DMS153 treated with DMSO at 0.1 percent for 48 hours (cell line): ENCODE data around the gene PFN3.
"Not testable (repeated sequence)": the region's sequence is repeated elsewhere in the genome, so short reads cannot be mapped to it uniquely, and the experiment has no call there.

Source experiments
- DNase-seq: peaks from one replicate; lab custom pipeline; 2025; ENCODE audit not compliant: unreplicated experiment; lab: John Stamatoyannopoulos, UW

Gene PFN3

GRCh38 chr5:177396807-177397206 lies 3.7 kb downstream of the PFN3 start:
- no peak for DNase-seq

DNA sequence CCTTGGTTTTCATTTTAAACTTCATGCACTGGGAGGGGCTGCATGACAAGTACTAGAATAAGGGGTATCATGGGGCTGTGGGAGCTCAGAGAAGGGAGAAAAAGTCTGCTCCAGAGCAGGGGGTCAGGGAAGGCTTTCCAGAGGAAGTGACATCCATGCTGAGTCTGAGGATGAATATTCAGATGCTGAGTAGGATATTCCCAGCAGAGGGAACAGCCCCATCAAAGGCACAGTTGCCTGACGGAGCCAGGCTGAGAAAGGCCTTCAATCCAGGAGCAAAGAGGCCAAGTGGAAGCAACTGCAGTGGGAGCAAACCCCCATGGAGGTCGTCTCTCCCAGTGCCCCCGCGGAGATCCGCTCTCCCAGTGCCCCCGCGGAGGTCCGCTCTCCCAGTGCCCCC lies 4.4 kb downstream of the PFN3 start:
- DNase-seq = no peak

DNA sequence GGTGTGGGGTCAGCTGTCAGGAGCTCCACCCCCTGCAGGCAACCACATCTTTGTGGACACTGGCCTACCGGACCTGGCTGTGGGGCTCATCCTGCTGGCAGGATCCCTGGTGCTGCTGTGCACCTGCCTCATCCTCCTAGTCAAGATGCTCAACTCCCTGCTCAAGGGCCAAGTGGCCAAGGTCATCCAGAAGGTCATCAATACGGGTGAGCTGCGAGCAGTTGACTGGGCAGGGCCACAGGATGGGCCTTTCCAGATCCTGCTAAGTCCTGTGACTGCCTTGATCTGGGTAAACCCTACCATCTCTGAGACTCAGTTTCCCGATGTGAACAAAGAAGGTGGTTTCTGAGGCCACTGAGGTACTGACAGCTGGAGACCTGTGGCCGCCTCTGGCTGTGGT lies 6.5 kb downstream of the PFN3 start:
- no peak for DNase-seq

DNA sequence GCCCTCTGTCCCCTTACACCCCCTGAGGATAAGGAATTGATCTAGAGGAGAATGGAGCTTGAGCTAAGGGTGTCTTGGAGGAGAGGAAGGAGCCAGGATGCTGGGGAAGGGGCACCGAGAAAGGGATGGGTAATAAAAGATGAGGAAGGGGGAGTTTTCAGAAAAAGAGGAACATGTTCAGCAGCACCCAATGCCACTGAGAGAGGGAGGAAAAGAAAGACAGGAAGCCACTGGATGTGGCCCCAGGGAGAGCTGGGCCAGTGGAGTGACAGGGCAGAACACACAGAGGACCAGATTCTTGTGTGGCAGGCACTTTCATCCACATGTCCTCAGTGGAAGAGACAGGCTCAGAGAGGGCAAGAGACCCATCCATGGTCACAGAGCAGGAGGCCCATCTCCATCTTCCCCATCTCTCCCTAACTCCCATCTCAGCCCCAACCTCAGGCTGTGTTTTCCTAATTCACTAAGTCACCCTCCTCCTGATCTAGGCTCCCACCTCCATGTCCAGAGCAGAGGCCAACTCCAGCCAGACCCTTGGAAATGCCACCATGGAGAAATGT lies 7.2 kb downstream of the PFN3 start:
- DNase-seq = no peak

- no peak for DNase-seq
These were observed 7.7 kb downstream of the PFN3 start for GRCh38 chr5:177392765-177393164.

DNA sequence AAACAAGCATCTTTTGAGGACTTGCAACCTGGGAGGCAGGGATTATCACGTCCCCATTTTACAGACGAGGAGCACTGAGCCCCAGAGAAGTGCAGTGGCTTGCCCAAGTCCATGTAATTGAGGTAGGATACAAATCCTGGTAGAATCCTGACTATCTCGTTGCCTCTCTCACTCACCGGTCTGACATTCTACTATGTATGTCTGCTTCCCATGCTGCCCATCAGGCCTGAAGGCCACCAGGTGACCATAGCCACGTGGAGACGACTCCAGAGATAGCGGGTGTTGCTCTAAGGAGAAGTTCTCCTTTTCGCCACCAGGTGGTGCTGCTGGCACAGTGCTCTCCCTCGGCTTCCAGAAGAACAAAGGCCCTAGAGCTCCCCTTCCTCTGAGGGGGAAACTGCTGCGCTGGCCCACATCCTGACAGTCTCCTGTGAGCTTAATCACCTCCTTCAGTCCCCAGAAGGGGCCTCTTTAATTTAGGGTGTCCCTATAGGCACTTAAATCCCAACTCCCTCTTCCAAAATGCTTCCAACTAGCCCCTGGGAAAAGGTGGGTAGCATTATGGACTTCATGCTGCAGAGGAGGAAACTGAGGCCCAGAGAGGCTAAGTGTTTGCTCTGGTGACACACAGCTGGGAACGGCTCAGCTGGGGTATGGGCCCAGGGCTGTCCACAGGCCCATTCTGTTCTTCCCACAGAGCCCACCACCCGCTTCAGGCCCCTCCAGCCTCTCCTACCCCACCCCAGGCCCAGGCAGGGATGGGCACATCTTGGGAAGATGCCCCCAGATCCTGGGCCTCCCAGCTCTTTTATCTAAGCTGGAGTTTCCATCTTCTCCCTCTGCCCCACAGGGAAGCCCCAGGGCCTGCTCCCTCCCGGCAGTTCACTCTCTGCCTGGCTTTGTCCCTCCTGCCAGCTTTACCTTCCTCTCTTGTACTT lies 9.8 kb downstream of the PFN3 start:
- DNase-seq = peak; percentile 43

DNA sequence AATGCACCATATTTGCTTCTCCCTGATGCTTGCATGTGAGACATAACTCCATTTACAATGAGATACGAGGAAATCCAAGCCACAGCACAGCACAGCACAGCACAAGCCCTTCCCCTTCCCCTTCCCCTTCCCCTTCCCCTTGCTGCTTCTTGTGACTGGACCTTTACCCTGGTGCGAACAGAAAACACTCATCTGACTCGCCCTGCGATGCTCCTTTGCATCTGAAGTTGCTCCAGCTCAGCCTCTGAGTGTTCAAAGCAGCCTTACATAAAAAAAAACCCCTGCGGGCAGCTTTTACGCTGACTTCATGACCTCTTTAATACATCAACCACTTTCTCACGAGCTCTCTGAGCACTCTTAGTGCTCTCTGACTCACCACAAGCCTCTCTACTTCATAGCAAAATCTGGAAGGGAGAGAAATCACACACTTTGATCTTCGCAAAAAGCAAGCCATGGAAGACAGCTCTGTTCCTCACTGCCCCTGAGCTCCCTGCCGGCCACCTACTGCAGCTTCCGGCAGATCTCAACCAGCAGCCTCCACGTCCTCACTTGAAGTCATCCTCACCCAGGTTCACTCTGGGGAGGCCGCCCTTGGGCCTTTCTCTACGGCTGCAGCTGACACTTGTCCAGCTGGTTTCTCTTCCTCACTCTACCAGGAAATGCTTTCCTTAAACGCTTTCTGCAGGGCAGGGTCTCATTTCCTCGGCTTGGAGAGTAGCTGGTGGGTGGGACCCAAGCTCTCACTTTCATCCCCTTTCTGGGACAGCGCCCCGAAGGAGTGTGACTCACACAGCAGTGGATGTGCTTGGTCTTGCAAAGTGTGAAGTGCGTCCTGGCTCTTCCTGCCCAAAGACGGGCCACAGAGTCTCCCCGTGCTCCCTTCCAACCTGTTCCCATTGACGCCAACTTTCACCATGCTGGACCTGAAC lies 11.0 kb downstream of the PFN3 start:
- no peak for DNase-seq

- no peak for DNase-seq
These were observed 11.9 kb downstream of the PFN3 start for GRCh38 chr5:177388521-177389052.

GRCh38 chr5:177387405-177387804 lies 13.1 kb downstream of the PFN3 start:
- no peak for DNase-seq

DNA sequence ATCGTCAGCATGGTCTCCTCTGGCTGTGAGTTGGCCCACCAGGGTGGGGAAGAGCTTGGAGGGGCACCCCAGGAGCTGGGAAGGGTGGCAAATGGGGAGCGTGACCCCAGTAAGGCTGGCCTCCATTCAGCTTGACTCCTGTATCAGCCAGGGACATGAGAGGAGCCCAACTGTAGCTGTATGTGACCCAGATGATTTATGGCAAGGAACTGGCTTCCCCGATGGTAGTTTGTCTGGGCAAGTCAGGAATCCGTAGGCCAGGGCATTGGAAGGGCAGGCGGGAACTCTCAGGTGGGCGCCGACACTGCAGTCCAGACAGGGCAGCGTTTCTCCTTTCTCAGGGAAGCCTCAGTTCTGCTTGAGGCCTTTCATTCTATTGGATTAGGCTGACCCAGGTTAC lies 13.9 kb downstream of the PFN3 start:
- DNase-seq = no peak

- no peak for DNase-seq
These were observed 14.7 kb downstream of the PFN3 start for GRCh38 chr5:177385720-177386119.

DNA sequence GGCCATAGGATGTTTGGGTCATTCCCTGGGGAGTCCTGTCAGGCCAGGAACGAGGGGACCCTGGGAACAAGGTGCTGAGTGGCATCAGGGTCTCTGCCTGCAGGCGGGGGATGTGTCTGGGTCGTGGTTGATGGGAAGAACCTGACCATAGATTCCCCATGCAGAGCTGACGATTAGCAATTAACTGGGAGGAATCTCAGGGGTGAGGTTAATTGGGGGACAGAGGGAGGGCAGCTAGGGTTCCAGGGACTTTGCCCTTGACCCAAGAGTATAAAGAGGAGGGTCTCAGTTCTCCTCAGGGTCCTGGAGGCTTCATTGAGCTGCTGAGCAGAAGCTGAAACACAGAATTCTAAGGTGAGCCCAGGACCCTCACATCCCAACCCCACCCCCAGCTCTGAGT lies 16.3 kb downstream of the PFN3 start, which contains the start of gene SLC34A1:
TSS of gene SLC34A1 (plus strand) at position 301 of the 400 bp plus-strand sequence. CDS start 1,308 bp downstream, outside the sequence.
- no peak for DNase-seq

DNA sequence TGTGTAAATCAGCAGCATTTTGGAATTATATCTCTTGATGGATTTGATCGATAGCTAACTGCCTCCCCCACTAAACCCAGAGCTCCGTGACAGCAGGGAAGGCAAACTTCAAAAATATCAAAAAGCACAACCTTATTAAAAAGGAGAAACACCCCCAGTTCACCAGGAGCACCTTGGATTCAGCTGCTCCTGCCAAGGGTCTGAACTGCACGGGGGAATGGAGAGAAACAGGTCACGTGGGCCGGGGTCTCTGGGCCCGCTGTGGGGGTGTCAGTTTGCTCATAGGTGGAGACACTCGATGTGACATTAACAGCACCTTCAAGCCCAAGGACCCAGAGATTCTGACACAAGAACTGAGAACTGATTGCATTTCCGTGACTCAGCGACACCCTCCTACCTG lies 17.3 kb downstream of the PFN3 start:
- no peak for DNase-seq

- no peak for DNase-seq
These were observed 17.9 kb downstream of the PFN3 start for GRCh38 chr5:177382423-177383029.

GRCh38 chr5:177380805-177381126 lies 19.7 kb downstream of the PFN3 start:
- DNase-seq = no peak

DNA sequence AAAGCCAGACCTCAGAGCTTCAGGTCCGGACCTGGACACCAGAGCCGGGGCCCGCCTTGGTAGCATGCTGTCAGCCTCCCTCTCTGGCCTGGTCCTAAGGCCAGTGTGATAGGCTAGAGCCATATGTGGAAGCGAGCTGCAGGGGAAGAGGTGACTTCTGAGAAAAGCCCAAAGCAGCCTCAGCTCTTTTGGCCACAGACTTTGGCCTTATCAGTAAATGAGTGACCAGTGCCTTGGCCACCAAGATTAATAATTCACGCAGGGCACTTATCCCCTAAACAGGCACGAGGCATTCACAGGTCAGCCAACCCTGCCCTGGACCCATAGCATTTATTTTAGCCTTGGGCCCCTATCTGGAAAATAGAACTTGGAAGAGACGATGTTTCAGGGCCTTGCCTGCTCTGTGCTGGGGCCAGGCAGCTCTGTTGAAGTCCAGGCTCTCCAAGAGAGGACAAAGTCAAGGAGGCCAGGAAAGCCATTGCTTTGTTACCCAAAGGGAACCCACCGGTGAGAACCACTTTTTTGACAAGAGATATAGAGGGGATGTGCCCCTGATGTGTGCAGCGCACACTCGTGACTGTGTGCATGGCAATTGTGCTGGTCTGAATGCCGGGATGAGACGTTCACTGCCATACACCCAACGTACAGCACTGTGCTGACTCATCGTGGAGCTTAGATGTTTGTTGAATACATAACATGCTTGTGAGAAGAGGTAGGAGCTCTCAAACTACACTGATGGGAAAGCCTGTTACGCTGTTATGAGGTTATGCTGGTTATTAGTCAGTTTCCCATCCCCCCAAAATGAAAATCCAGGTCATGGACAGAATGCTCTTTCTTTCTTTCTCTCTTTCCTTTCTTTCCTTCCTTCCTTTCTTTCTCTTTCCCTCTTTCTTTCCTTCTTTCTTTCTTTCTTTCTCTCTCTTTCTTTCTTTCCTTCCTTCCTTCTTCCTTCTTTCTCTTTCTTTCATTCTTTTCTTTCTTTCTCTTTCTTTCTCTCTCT lies 21.3 kb downstream of the PFN3 start:
- DNase-seq = no peak

DNA sequence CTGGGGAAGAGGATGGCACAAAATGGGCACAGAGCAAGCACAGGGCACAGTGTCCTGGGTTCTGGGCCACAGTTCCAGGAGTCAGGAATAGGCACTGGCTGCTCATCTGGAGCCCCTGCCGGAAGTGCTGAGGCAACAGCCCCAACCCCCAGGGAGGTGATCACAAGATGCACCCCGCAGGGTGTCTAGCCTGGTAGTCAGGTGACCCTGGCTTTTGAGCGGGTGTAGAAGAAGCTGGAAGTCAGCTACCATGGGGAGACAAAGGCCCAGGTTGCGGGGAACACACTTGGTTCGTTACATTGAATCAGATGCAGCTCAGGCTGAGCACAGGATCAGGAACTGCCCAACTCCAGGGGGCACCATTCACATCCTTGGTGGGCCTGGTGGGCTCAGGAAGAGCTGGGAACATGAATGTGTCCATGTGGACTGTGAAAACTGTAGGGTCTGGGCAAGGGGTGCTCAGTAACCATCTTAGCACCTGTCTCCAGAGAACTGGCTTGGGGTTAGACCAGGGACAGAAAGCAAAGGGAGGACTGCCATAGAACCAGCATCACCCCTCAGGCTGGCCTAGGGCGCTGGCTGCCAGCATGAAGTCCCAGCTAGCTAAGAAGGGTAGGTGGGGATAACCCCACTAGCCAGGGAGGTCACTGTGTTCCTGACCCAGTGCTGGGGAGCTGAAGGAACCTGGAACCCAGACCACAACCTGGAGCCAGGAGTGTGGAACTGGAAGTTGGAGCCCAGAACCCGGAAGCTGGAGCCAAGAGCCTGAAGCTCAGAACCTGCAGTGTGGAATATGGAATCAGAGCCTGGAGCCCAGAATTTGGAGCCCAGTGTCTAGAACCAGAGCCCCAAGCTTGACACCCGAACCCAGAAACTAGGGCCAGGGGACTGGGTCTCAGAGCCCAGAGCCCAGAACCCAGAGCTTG lies 22.3 kb downstream of the PFN3 start:
- no peak for DNase-seq

- DNase-seq = no peak
These were observed 24.4 kb downstream of the PFN3 start for GRCh38 chr5:177376107-177376506.

- DNase-seq = not testable (repeated sequence)
These were observed 24.9 kb downstream of the PFN3 start for GRCh38 chr5:177375516-177375915.
